Tibial artery (tissue), 4 donors: Measurements from ENCODE around the gene MEIS2.

Source experiments
- DNase-seq, 2 donors: peaks; one replicate each; pipeline ENCODE4 v3.0.0-alpha.2; 2019
- H3K27ac ChIP-seq, 2 donors: fragments of 200-600 bp; sonication (generic) in 1 of 2; 1 replicate in 1 of 2; 2 replicates in 1 of 2; pipeline ENCODE4 v1.5.1; 2018 to 2019; ENCODE audit warnings: mild to moderate bottlenecking in 1 of 2
- H3K27me3 ChIP-seq, 2 donors: fragments of 200-600 bp; sonication (generic) in 1 of 2; one replicate each; pipeline versions ENCODE4 v1.5.1 to v1.6.0; 2016 to 2019
- H3K36me3 ChIP-seq, 3 donors: fragments of 200-600 bp; sonication (generic) in 2 of 3; one replicate each; pipeline ENCODE4 v1.5.1; 2016 to 2019; ENCODE audit warnings: mild to moderate bottlenecking in 2 of 3
- H3K4me1 ChIP-seq, 4 donors: fragments of 200-600 bp; sonication (generic) in 2 of 4; 1 replicate in 3 of 4; 2 replicates in 1 of 4; pipeline ENCODE4 v1.5.1; 2016 to 2019
- H3K4me3 ChIP-seq, 2 donors: fragments of 200-600 bp; sonication (generic) in 1 of 2; 1 replicate in 1 of 2; 2 replicates in 1 of 2; pipeline ENCODE4 v1.5.1; 2018 to 2019; ENCODE audit warnings: mild to moderate bottlenecking in 2 of 2
- H3K9me3 ChIP-seq, 3 donors: fragments of 200-600 bp; sonication (generic) in 1 of 3; one replicate each; pipeline ENCODE4 v1.5.1; 2016 to 2019
- intact Hi-C: fragments of 100-400 bp; cut with DNase I; formaldehyde crosslinking; loops from one replicate; pipeline ENCODE4 v1.15.0; 2023; ENCODE audit warnings: low total_unique reads
- TF ChIP-seq, protein P1 (sequence below), 2 experiments: fragments of 200-600 bp in 1 of 2; fragments of 450-650 bp in 1 of 2; IDR thresholded peaks; one replicate each; pipeline ENCODE4 v1.5.1; 2017 to 2019; ENCODE audit warnings: antibody characterized with exemption in 2 of 2, mild to moderate bottlenecking in 1 of 2, moderate library complexity in 1 of 2

MEIS2 gene

DNA sequence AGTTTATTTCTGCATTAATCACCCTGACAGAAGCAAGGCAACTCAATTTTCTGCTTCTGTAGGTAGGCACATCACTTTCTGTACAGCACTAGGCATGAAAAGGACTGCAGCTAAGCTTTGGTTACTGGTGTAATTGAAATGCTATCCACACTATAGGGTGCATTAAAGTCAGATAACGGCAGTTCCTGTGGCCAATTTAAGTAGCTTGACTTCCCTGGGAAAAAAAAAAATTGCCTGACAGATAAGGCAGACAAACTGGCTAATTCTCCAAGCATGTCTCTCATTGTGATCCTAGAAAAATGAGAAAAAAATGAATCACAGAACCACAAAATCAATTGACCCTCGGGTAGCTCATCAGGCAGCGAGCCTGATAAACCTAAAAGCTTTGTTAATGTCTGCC is 151.4 kb downstream of the MEIS2 start:
- peaks cover 0 to 5% (median 0%) of the 10 kb centered on the region in 3 donors for H3K36me3 ChIP-seq
- H3K4me3 ChIP-seq: no peak overlapping the region
- no peaks in the 10 kb centered on the region for H3K4me1 ChIP-seq
- H3K27ac ChIP-seq: no peak overlapping the region
- intact Hi-C loops: no loop called here
- H3K9me3 ChIP-seq: no peaks in the 10 kb centered on the region
- no peaks in the 10 kb centered on the region for H3K27me3 ChIP-seq
- DNase-seq: no peak
- TF ChIP-seq, protein P1, sequence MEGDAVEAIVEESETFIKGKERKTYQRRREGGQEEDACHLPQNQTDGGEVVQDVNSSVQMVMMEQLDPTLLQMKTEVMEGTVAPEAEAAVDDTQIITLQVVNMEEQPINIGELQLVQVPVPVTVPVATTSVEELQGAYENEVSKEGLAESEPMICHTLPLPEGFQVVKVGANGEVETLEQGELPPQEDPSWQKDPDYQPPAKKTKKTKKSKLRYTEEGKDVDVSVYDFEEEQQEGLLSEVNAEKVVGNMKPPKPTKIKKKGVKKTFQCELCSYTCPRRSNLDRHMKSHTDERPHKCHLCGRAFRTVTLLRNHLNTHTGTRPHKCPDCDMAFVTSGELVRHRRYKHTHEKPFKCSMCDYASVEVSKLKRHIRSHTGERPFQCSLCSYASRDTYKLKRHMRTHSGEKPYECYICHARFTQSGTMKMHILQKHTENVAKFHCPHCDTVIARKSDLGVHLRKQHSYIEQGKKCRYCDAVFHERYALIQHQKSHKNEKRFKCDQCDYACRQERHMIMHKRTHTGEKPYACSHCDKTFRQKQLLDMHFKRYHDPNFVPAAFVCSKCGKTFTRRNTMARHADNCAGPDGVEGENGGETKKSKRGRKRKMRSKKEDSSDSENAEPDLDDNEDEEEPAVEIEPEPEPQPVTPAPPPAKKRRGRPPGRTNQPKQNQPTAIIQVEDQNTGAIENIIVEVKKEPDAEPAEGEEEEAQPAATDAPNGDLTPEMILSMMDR (IDR thresholded peaks at IDR 0.05): no peak

DNA sequence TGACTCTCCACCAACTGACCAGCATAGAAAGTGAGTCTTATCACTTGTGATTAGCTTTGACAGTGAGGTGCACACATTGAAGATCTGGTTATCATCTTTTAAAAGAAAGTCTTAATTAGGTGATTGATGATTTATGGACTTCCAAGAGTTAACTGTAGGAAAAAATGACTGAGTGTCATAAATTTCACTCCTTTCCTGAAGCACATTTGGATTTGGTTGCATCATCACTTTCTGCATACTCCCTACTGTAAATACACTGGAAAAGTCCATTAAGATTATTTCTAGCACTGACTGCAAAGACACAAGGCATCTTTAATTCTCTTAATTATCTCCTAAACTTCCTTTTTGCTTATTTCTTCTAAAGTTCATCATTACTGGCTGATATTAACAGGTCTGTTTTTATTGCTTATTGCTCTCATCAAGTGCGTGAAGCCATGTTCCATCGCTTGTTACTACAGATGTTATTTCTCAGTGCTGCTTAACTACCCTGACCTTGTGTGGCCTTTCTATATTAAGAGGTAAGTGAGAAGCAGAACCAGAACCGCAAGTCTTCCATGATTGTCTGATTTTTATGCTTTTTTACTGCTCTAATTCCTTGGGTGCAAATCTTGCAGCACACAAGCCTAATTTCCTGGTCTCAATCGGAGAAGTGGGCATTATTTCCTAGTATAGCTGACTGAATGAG is 153.2 kb downstream of the MEIS2 start:
- TF ChIP-seq, protein P1 (IDR thresholded peaks at IDR 0.05): no peak
- Histone ChIP-seq H3K9me3 (no peaks in the 10 kb centered on the region), H3K27ac (no peak overlapping the region), H3K36me3 (peaks cover 0 to 5% (median 0%) of the 10 kb centered on the region in 3 donors), H3K27me3 (no peaks in the 10 kb centered on the region), H3K4me1 (no peaks in the 10 kb centered on the region), H3K4me3 (no peak overlapping the region)
- intact Hi-C loops: no loop called here
- DNase-seq: no peak

DNA sequence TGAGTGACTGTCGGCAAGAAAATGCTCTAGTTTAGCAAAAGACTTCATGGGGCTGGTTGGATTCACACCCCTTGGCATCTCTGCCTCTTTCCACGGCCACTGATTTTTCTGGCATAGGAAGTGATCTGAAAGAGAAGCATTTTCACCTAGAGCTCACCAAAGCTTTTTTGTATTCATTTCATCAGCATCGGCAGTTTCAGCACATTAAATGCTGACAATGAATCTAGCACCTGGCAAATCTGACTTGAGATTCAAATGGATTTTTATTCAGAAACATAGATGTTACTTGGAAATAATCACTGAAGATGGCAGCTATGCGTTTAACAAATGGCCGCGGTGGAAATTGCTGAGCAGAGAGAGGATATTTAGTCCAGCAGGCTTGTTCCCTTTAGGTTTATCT is 155.9 kb downstream of the MEIS2 start:
- TF ChIP-seq, protein P1 (IDR thresholded peaks at IDR 0.05): no peak
- Histone ChIP-seq H3K27me3 (no peaks in the 10 kb centered on the region), H3K27ac (no peak overlapping the region), H3K4me1 (no peaks in the 10 kb centered on the region), H3K36me3 (peaks cover 0 to 5% (median 0%) of the 10 kb centered on the region in 3 donors), H3K4me3 (no peak overlapping the region), H3K9me3 (no peaks in the 10 kb centered on the region)
- DNase-seq: no peak
- intact Hi-C loops: no loop called here

DNA sequence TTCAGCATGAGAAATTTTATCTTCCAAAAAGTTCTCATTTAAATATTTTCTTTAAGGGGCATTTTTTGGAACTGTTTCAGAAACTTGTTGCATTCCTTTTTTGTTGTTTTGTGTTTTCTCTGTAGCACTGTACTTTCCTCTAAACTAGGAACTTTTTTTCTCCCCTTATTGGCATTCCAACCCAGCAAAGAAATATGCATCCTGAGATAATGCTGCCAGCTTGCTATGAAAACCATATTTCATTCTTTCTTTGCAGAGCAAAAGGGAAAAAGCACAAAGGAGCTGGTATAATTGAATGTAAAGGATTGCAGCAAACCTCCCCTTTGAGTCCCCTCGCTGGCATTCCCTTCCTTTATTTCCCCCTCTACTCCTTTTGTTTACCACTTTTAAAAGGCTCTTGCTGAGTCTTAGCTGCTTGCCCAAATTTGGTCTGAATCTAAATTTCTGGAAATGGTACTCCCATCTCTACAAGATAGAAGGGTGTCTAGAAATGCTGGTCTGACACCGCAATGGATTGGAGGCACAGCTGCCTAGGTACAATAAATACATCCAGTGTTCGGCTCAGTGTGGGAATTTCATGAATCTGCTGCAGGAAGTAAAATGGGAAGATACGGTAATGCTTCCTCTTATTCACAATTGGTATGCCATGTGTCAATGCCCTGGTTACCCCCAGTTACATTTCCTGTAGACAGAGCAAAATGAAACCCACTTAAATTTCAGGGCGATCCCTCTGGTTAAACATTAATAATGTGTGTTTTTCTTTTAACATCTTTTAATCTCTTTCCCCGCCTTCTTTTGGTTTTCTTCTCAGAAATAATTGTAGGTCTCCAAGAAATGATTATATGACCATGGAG is 156.6 kb downstream of the MEIS2 start:
- Histone ChIP-seq H3K27me3 (no peaks in the 10 kb centered on the region), H3K9me3 (no peaks in the 10 kb centered on the region), H3K4me1 (no peaks in the 10 kb centered on the region), H3K27ac (no peak overlapping the region), H3K4me3 (no peak overlapping the region), H3K36me3 (peaks cover 0 to under 1% (median 0%) of the 10 kb centered on the region in 3 donors)
- intact Hi-C loops: no loop called here
- no peak for DNase-seq
- TF ChIP-seq, protein P1 (IDR thresholded peaks at IDR 0.05): no peak

DNA sequence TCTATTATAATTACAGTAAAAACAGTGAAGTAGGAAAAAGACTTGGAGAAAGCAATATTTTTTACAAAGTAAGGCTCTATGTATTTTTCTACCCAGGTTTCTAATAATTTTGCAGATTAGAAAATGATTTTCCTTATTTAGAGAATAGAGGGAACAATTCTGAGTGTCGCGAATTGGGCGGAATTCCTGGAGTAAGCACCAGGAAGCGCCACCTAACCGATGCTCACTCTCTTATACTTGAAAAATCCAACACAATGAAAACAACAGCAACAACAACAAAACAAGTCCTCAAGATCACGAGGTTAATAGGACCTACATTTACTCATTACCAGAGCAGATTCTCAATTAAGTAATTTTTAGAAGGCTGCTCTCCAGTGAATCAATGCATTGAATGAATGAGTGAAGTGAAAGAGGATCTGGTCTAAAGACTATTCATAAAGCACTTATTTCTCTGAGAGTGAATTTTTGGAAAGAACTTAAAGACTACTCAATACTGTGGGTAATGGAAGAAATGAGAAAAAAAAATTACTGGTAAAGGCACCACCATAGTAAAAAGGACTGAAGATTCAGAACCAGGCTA is 158.0 kb downstream of the MEIS2 start:
- H3K27ac ChIP-seq: no peak overlapping the region
- intact Hi-C loops: no loop called here

More for the DNA sequence above, 158.0 kb downstream of the MEIS2 start:
- no peaks in the 10 kb centered on the region for H3K9me3 ChIP-seq
- TF ChIP-seq, protein P1 (IDR thresholded peaks at IDR 0.05): no peak
- no peaks in the 10 kb centered on the region for H3K36me3 ChIP-seq
- no peak for DNase-seq
- H3K27me3 ChIP-seq: no peaks in the 10 kb centered on the region
- no peaks in the 10 kb centered on the region for H3K4me1 ChIP-seq
- no peak overlapping the region for H3K4me3 ChIP-seq
